Activated CD4-positive, alpha-beta T cell treated with anti-CD3 and anti-CD28 coated beads for 4 hours (primary cell): Measurements from ENCODE around the gene CDCA4.

Source experiments
- DNase-seq, 2 donors: peaks; one replicate each; pipeline ENCODE4 v3.0.0-alpha.2; 2020

Gene CDCA4

DNA sequence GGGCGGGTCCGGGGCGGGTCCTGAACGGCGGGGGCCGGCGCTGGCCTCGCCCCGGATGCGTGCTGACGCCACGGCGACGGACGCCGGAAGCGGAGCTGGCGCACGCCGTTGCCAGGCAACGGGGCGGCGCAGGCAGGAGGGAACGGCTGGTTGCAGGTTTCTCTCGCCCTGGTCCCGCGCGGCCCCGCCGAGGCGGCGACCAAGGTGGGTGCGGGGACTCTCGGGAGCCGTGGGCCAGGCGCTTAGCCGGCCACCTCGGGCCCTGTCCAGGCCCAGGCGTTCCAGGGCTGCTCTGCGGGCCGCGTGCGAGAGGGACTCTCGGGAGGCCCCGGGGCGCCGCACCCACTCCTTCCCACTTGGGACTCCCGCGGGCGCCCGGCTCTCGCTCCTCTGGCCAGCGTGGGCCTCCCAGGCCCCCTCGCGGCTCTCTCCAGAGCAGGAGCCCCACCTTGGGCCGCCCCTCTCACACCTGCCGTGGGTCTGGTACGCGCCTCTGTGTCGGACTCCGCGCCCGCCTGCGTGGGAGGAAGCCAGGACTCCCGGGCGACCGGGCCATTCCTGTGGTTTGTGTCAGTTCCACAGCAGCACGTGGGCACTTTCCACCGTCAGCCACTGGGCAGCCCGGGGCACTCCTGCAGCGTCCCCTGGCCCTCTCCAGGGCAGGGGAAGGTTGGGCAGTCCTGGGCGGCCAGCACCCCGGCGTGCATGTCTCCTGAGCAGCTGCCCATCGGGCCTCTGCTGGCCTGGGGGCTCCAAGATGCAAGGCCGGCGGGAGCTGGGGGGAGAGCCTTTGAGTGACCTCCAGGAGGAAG, 35.0 kb downstream of the CDCA4 start, which contains the start of gene CLBA1:
Gene CLBA1, plus strand, starts transcription at position 114 of the 812 bp plus-strand sequence. Its CDS starts 644 bp downstream, at position 758.
- DNase-seq: peak; percentile 79 to 85

GRCh38 chr14:104984056-104984894, 36.6 kb downstream of the CDCA4 start:
- no peak for DNase-seq

DNA sequence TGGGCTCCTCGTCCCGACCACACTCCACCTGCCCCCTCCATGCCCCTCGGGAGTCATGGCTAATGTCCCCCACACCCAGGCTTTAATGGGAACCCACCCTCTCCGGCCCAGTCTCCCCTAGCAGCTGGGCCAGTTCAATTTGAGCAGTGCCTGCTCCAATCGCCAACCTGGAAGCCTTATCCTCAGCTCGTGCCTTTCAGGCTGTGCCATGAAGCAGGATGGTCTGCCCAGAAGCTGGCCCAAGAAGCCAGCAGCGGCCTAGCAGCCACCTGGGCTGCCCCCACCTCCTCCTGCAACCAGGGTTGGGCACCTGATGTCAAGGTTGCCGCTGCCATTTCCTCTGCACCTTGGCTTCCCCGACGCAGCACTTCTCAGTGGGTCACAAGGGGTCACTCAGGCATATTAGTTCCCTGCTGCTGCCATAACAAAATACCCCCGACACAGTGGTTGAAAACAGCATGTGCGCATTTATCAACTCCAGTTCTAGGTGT, 37.6 kb downstream of the CDCA4 start:
- DNase-seq: no peak

- DNase-seq: no peak
Measured at GRCh38 chr14:104982548-104983230, 38.2 kb downstream of the CDCA4 start.

DNA sequence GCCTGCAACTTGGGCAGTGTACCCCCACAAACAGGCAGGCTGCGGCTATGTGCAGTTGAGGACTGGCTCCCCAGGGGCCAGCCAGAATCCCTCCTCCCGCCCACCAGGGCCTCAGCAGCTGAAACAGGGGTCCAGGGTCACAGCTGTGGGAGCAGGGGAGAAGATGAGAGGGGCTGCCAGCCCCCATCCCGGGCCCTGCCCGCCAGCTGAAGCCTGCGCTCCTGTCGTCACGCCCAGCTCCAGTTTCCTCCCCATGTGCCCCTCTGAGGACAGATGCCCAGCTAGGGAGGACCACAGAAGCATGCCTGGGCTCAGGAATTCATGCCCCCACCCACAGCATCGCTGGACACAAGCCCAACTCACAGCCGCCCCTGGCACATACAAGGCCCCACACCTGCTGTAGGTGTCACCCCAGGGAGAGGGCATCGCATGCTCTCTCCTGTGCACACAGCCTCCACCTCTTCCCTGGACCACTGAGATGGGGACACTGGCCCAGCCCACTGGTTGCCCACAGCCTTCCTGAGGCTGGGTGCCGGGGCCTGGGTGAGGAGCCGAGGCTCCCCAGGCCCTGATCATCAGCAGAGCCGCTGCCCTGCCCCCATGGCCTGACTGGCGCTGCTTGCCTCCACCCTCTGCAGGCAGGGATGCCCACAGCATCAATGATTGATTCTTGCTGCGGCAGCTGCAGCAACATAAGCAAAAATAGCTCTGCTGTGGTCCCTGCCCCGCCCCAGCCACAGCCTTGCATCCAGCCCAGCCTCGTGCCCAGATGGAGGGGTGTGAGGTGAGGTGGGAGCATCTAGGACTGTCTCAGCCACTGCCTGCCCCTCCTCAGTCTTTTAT, 39.0 kb downstream of the CDCA4 start:
- no peak for DNase-seq

- DNase-seq: no peak
Measured at GRCh38 chr14:104980611-104981531, 40.0 kb downstream of the CDCA4 start.

- no peak for DNase-seq
Measured at GRCh38 chr14:104979758-104980610, 40.9 kb downstream of the CDCA4 start.

DNA sequence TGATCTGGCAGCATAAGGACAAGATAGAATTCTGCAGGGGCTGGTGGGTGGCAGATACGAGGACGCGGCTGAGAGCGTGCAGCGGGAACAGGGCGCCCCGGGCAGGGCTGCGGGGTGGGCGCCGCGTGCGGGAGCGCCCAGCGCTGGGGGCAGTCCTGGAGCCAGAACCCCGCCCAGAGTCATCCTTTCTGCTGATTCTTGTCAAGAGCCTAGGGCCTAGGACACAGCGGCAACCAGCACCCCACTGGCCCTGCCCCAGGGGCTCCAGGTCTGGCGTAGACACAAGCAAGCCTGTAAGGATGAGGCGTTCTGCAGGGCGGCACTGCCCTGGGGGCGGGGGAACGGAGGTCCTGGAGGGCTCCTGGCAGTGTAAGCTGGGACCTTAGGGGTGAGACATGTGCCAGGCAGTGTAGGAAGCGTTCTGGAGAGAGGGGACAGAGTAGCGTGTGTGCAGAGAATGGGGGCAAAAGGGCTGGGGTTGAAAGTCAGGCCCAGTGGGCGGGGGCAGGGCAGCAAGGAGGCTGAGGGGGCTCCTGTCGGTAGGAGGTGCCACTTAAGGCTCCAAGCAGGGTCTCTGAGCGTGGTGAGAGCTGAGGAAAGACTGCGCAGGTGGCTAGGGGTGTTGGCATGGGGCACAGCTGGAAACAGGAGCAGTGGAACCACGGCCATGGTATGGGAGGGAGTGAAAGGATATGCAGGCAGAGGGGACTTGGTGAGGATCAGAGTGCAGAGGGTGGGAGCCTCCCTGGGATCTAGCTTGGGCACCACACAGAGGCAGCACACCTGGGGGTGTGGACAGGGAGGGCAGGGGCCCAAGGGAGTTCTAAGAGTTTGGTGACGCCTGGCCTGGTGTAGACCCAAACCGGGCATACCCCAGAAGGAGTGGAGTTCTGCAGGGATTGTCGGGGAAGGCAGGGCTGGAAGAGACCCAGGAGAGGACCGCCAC, 41.9 kb downstream of the CDCA4 start:
- no peak for DNase-seq

DNA sequence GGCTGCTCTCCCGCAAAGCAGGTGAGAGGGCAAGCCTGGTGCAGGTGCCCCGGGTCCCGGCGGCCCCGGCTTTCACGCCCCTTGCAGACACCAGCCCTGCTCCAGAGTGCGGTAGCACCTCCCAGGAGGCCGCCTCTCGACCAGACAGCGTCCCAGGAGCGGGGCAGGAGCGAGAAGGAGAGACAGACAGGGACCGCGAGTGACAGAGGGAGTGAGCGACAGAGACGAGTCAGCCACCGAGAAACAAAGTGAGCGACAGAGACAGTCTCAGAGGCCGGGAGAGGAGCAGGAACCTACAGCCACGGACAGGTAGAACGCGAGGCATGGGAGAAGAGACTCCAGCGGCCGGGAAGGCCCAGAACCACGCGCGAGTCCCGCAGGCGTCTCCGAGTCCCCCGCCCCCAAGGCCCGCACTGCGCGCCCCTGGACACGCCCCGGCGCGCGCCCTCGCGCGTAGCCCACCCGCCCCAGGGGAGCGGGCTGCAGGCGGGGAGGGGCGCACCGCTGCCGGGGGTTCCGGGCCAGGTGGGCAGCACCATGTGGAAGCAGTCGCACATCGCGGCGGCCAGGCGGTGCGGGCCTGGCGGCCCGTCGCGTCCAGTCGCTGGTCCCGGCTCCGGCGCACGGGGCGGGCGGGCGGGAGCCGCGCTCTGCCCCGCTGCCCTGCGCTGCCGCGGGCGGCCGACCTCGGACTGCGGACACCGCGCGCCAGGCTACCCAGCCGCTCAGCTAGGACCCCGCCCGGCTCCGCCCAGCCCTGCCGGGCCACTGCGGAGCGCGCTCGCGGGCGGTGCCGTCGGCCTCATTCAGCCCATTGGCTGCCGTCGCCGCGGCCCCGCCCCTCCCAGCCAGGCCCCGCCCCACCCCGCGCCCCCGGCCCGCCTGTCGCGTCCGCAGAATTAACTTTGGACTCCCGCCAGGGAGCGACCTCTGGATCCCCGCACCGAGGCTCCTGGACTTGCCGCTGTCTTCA, 42.9 kb downstream of the CDCA4 start, which contains the start of gene AHNAK2:
Gene AHNAK2, minus strand, starts transcription at position 694 of the 973 bp plus-strand sequence. Its CDS starts 137 bp downstream, at position 557.
- peak in 1 of 2 donors; percentile 46 for DNase-seq

- DNase-seq: no peak
Measured at GRCh38 chr14:104977008-104977680, 43.7 kb downstream of the CDCA4 start.

GRCh38 chr14:104976198-104977007, 44.5 kb downstream of the CDCA4 start:
- peak; percentile 83 to 87 for DNase-seq

DNA sequence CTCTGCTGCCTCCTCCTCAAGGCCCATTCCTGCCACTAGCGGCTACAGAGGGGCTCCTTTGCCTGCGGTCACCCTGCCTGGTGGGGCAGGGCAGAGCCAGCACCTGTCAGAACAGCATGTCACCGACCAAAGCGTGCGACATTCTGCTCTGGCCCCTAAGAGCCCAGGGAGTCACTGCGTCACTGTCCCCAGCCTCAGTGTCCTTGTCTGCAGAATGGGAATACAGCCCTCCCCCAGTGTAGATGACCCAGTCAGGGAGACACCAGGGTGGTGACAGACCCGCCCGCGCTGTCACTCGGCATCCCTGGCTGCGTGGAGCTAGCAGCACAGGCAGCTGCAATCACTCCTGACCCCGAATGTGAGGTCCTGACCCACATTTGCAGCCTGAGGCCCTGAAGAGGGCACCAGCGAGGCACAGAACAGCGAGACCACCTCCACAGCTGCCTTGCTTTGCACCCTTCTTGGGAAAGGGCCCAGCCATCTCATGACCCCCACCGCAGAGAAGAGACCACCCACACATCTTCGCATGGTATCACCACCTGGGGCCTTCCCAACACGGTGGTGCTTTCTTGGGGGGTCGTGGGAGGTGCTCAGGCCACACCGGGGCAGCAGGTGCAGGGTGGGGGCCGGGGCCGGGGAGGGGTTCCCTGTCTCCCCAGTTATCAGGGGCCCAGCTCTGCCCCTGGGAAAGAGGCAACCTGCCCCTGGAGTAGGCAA, 45.2 kb downstream of the CDCA4 start:
- no peak for DNase-seq

GRCh38 chr14:104974665-104975390, 46.1 kb downstream of the CDCA4 start:
- no peak for DNase-seq

GRCh38 chr14:104974146-104974541, 46.7 kb downstream of the CDCA4 start:
- DNase-seq: no peak
